ENCODE measurements around the gene CNTF. TPM values are rescaled to one million over a fixed set of nuclear protein-coding genes. Genes with fewer than 3 reads are reported as not detected.
A peak's percentile ranks its signal among the peaks of the same experiment; 100 is the strongest.

CNTF gene
- total and polyA plus RNA-seq, 4 donors = 0.28 to 2.0 (median 1.0) TPM

- H3K9ac ChIP-seq (ENCODE audit: insufficient read depth in 1 of 2, low read length in 2 of 2) = no peak overlapping the region
- peak; percentile 25 to 63 (median 54) for DNase-seq
- no peak overlapping the region for H3K27ac ChIP-seq (ENCODE audit: low read depth in 1 of 2, low read length in 1 of 2)
- no peaks in the 10 kb centered on the region for H3K27me3 ChIP-seq (ENCODE audit: control insufficient read depth in 3 of 3, insufficient read depth in 3 of 3, low read length in 2 of 3)
- peaks cover 11 to 65% (median 48%) of the 10 kb centered on the region in 4 donors for H3K36me3 ChIP-seq (ENCODE audit: control insufficient read depth in 4 of 4, insufficient read depth in 4 of 4, low read length in 4 of 4)
- TF ChIP-seq CTCF (IDR thresholded peaks at IDR 0.05; ENCODE audit: control extremely low read depth, extremely low read depth) = no peak
- H3K4me3 ChIP-seq = no peak overlapping the region
- H3K4me1 ChIP-seq (ENCODE audit: control insufficient read depth in 5 of 5, insufficient read depth in 5 of 5, low read length in 5 of 5) = peaks cover 0 to 15% (median 0%) of the 10 kb centered on the region in 5 donors
- no peaks in the 10 kb centered on the region for H3K9me3 ChIP-seq (ENCODE audit: control insufficient read depth in 4 of 4, insufficient read depth in 3 of 4, low read length in 3 of 4)
- ATAC-seq (ENCODE audit: insufficient read depth, low FRiP score) = no peak
- 77 to 86% methylated on average over 4 of the region's 4 CpGs for WGBS, 2 donors
Observed at GRCh38 chr11:58616594-58616993, 5.9 kb upstream of the CNTF start.

GRCh38 chr11:58617976-58618557, 4.4 kb upstream of the CNTF start:
- ATAC-seq (ENCODE audit: insufficient read depth, low FRiP score) (no peak), DNase-seq (no peak)
- Histone ChIP-seq H3K4me1 (ENCODE audit: control insufficient read depth in 5 of 5, insufficient read depth in 5 of 5, low read length in 5 of 5) (peaks cover 0 to 23% (median 0%) of the 10 kb centered on the region in 5 donors), H3K9me3 (ENCODE audit: control insufficient read depth in 4 of 4, insufficient read depth in 3 of 4, low read length in 3 of 4) (no peaks in the 10 kb centered on the region), H3K4me3 (no peak overlapping the region), H3K27ac (ENCODE audit: low read depth in 1 of 2, low read length in 1 of 2) (no peak overlapping the region), H3K36me3 (ENCODE audit: control insufficient read depth in 4 of 4, insufficient read depth in 4 of 4, low read length in 4 of 4) (peaks cover 9 to 56% (median 45%) of the 10 kb centered on the region in 4 donors), H3K9ac (ENCODE audit: insufficient read depth in 1 of 2, low read length in 2 of 2) (no peak overlapping the region), H3K27me3 (ENCODE audit: control insufficient read depth in 3 of 3, insufficient read depth in 3 of 3, low read length in 2 of 3) (no peaks in the 10 kb centered on the region)
- no peak for TF ChIP-seq CTCF (IDR thresholded peaks at IDR 0.05; ENCODE audit: control extremely low read depth, extremely low read depth)
- WGBS, 2 donors = 88 to 91% methylated on average over 4 of the region's 4 CpGs

GRCh38 chr11:58621586-58622262, 741 bp upstream of the CNTF start:
- no peak for TF ChIP-seq CTCF (IDR thresholded peaks at IDR 0.05; ENCODE audit: control extremely low read depth, extremely low read depth)
- Histone ChIP-seq H3K9me3 (ENCODE audit: control insufficient read depth in 4 of 4, insufficient read depth in 3 of 4, low read length in 3 of 4) (no peaks in the 10 kb centered on the region), H3K36me3 (ENCODE audit: control insufficient read depth in 4 of 4, insufficient read depth in 4 of 4, low read length in 4 of 4) (peaks cover 20 to 44% (median 40%) of the 10 kb centered on the region in 4 donors), H3K27me3 (ENCODE audit: control insufficient read depth in 3 of 3, insufficient read depth in 3 of 3, low read length in 2 of 3) (no peaks in the 10 kb centered on the region), H3K27ac (ENCODE audit: low read depth in 1 of 2, low read length in 1 of 2) (no peak overlapping the region), H3K4me3 (no peak overlapping the region), H3K4me1 (ENCODE audit: control insufficient read depth in 5 of 5, insufficient read depth in 5 of 5, low read length in 5 of 5) (peaks cover 0 to 24% (median 0%) of the 10 kb centered on the region in 5 donors), H3K9ac (ENCODE audit: insufficient read depth in 1 of 2, low read length in 2 of 2) (no peak overlapping the region)
- no peak for DNase-seq
- 80 to 87% methylated on average over 4 of the region's 4 CpGs for WGBS, 2 donors
- no peak for ATAC-seq (ENCODE audit: insufficient read depth, low FRiP score)

All from lung (tissue), 12 donors.